LNCaP clone FGC (cell line): Measurements from ENCODE around the gene ABHD17A.

ENCODE experiments used
- DNase-seq: peaks from one replicate; pipeline ENCODE4 v3.0.0-alpha.2; 2011; ENCODE audit warnings: low read depth
- H3K4me3 ChIP-seq: 2 replicates; pipeline ENCODE4 v1.5.1; 2011; ENCODE audit warnings: mild to moderate bottlenecking, low read depth, low read length, control low read depth
- TF ChIP-seq, protein P1 (sequence below): IDR thresholded peaks from 2 replicates; pipeline ENCODE4 v1.5.1; 2012; ENCODE audit warnings: mild to moderate bottlenecking; ENCODE audit not compliant: control insufficient read depth, insufficient read depth; ENCODE audit errors: extremely low read depth

The ABHD17A gene

DNA sequence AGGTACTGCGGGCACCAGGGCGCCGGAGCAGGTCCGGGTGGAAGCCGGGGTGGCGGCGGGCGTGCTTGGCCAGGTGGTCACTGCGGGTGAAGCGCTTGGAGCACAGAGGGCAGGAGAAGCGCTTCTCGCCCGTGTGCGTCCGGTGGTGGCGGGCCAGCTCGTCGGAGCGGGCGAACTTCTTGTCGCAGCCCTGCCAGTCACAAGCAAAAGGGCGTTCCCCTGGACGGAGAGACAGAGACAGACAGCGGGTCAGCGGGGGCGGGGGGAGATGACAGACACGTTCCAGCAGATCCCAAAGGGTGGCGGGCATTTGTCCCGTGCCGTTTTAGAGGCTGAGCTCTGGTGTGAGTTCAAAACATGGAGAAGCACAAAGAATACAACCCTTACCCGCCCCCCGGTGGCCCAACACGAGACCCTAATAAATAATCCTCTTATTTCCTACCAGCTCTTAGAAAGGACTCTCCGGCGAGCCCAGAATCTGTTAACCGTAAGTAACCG, 30.7 kb downstream of the ABHD17A start:
- no peak for DNase-seq
- H3K4me3 ChIP-seq = no peak overlapping the region
- TF ChIP-seq, protein P1, sequence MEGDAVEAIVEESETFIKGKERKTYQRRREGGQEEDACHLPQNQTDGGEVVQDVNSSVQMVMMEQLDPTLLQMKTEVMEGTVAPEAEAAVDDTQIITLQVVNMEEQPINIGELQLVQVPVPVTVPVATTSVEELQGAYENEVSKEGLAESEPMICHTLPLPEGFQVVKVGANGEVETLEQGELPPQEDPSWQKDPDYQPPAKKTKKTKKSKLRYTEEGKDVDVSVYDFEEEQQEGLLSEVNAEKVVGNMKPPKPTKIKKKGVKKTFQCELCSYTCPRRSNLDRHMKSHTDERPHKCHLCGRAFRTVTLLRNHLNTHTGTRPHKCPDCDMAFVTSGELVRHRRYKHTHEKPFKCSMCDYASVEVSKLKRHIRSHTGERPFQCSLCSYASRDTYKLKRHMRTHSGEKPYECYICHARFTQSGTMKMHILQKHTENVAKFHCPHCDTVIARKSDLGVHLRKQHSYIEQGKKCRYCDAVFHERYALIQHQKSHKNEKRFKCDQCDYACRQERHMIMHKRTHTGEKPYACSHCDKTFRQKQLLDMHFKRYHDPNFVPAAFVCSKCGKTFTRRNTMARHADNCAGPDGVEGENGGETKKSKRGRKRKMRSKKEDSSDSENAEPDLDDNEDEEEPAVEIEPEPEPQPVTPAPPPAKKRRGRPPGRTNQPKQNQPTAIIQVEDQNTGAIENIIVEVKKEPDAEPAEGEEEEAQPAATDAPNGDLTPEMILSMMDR = no peak

DNA sequence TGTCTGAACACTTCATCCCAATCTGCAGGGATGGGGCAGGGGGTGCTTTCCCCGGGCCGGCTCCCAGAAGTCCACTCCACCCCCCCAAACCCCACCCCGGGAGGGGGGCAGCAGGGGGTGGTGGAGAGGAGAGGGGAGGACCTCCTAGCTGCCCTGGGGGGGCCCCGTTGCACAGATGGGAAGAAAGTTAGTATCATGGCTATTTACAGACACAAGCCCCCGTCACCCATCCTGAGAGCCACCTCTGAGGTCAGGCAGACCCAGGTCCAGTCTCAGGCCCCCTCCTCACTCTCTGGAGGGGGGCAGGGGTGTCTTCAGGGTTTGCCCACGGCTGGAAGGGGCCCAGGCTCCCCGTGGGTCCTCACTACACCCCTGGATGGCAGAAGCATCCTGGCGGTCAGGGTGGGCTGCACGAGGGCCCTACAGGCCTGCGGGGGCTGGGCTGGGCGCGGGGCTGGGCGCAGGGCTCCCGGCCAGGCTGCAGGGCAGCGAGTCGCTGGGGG, 31.2 kb downstream of the ABHD17A start:
- DNase-seq = no peak
- no peak overlapping the region for H3K4me3 ChIP-seq
- TF ChIP-seq, protein P1 = no peak

- peak; percentile 61 for DNase-seq
- TF ChIP-seq, protein P1 = peak; percentile 96
- H3K4me3 ChIP-seq = no peak overlapping the region
Observed at GRCh38 chr19:1853295-1854038, 31.8 kb downstream of the ABHD17A start.

- TF ChIP-seq, protein P1 = no peak
- H3K4me3 ChIP-seq = no peak overlapping the region
- DNase-seq = no peak
Observed at GRCh38 chr19:1852581-1853128, 32.6 kb downstream of the ABHD17A start.

DNA sequence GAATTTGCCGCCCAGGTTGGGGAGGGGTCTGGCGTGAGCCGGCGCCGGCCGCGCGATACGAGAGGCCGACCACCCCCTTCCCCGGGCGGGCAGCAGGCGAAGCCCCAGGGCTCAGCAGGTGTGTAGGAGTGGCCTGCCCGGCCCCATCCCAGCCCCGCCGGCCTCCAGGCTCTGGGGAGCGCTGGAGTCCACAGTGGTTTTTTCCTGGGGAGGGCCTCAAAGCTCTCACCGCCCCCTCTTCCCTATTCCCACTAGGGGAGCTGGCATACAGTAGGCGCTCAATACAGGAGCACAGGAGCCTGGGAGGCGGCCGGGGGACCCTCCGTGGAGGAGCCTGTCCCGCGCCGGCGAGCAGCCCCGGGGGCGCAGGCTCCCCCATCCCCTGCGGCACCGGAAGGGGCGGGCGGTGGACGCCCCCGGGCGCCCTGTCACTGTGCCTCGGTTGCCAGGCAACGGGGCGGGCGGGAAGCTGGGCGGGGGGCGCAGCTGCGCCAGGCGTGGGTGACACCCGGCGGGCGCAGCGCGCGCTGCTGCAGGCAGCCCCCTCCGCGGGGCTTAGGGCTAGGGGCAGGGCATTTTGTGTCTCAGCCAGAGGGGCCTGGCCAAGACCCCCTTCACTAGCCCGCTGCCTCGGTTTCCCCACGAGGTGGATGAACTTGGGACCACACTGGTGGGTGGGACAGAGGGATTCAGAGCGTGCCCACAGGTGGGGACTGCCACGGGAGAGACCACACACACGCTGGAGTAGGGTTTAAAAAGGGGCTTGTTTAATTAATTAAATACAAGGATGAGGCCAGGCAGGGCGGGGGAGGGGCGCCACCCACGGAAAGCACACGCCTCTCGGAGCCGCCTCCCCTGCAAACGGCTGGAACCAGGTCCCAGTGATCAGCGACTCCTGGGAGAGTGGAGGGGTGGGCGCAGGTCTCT, 33.4 kb downstream of the ABHD17A start:
- TF ChIP-seq, protein P1 = no peak
- no peak for DNase-seq
- H3K4me3 ChIP-seq = no peak overlapping the region

DNA sequence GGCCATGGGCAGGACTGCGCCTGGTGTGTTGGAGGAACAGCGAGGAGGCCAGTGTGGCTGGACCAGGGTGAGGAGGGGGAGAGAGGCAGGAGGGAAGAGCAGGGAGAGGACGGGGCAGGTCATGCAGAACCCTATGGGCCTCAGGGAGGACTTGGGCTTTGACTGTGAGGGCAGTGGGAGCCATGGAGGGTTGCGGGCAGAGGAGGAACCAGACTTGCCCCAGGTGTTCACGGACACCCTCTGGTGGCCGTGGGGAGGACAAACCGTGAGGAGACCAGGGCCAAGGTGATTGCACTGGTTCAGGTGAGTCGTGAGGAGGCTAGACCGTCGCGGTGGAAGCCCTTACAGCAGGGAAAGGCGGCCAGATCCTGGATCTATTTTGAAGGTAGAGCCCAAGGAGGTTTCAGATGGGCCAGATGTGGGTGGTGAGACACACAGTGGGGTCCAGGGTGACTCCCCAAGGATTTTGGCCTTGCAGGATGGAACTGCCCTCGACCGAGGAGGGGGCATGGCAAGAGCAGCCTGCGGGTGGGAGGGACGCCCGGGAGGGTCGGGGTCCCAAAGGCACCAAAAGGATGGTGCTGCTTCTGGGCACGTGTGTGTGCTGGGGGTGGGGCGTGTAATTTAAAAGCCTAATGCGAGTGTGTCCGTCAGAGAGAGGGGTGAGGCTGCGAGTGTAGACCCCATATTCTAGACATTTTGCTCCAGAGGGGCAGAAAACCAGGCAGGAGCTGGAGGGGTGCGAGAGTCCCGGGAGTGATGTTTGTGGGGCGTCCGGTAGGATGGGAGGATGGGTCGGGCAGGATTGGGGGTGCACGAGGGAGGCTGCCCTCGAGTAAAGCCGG, 34.3 kb downstream of the ABHD17A start:
- H3K4me3 ChIP-seq = no peak overlapping the region
- no peak for DNase-seq
- TF ChIP-seq, protein P1 = peak; percentile 27; the same call in 1 of the 2 replicates
